Activated CD8-positive, alpha-beta T cell treated with anti-CD3 and anti-CD28 coated beads, Interleukin-2, amount 10 ng/mL, durations not matched to agents 7 days and 5 days (primary cell): Measurements from ENCODE around the gene EIF2A. TPM values are rescaled to one million over a fixed set of nuclear protein-coding genes. Genes with fewer than 3 reads are reported as not detected.
"Not testable (repeated sequence)": the region's sequence is repeated elsewhere in the genome, so short reads cannot be mapped to it uniquely, and the experiment has no call there.

Experiments
- ATAC-seq: fragments of 150-1000 bp; cut with Tn5 transposase; one replicate; pipeline ENCODE4 v1.10.0; 2021; ENCODE audit warnings: moderate library complexity
- CTCF ChIA-PET: fragments of 350-600 bp; sonication (Branson Sonifier 250); formaldehyde crosslinking; loops from one replicate; lab custom pipeline; 2021; ENCODE audit warnings: antibody characterized with exemption; lab: Charles Lee
- POLR2A ChIA-PET: fragments of 350-600 bp; sonication (Branson Sonifier 250); formaldehyde crosslinking; loops from one replicate; lab custom pipeline; 2021; ENCODE audit warnings: antibody characterized with exemption; lab: Charles Lee
- DNase-seq: peaks from one replicate; pipeline ENCODE4 v3.0.0-alpha.2; 2020
- H3K27ac Mint-ChIP-seq: one replicate; pipeline ENCODE4 v1.8.0; 2021; ENCODE audit warnings: mild to moderate bottlenecking, mixed read lengths
- H3K27me3 Mint-ChIP-seq: one replicate; pipeline ENCODE4 v1.8.0; 2021; ENCODE audit warnings: low read depth, mixed read lengths
- H3K36me3 Mint-ChIP-seq: one replicate; pipeline ENCODE4 v1.8.0; 2021; ENCODE audit warnings: low read depth, mixed read lengths
- H3K4me1 Mint-ChIP-seq: one replicate; pipeline ENCODE4 v1.8.0; 2021; ENCODE audit warnings: low read depth, mixed read lengths
- H3K4me3 Mint-ChIP-seq: one replicate; pipeline ENCODE4 v1.8.0; 2021; ENCODE audit warnings: mild to moderate bottlenecking, mixed read lengths
- H3K9me3 Mint-ChIP-seq: one replicate; pipeline ENCODE4 v1.8.0; 2022; ENCODE audit warnings: mixed read lengths; ENCODE audit not compliant: insufficient read depth
- total RNA-seq, 2 experiments: library from RNA; stranded (reverse); gene quantifications; one replicate each; pipeline ENCODE4 v1.2.3, GENCODE V29; 2021

Gene EIF2A
- total RNA-seq, 2 experiments from 2014 or later: 77.0 to 89.0 TPM

GRCh38 chr3:150581174-150581573 lies 34.6 kb downstream of the EIF2A start:
- no peaks in the 10 kb centered on the region for H3K27me3 Mint-ChIP-seq
- POLR2A ChIA-PET: no interaction called here
- DNase-seq (no peak), ATAC-seq (no peak)
- CTCF ChIA-PET: interaction anchor here (0.7 kb wide), 1 partner anchor 12 kb away, joined by 7 read pairs; no protein-coding TSS in a partner anchor
- H3K9me3 Mint-ChIP-seq: no peaks in the 10 kb centered on the region
- H3K36me3 Mint-ChIP-seq: peaks cover 62% of the 10 kb centered on the region
- H3K4me3 Mint-ChIP-seq: no peak overlapping the region
- H3K4me1 Mint-ChIP-seq: peaks cover 19% of the 10 kb centered on the region
- no peak overlapping the region for H3K27ac Mint-ChIP-seq

GRCh38 chr3:150582620-150583019 lies 36.0 kb downstream of the EIF2A start:
- peaks cover 14% of the 10 kb centered on the region for H3K4me1 Mint-ChIP-seq
- DNase-seq (no peak), ATAC-seq (no peak)
- H3K27ac Mint-ChIP-seq: peak overlapping the region; percentile 12
- H3K36me3 Mint-ChIP-seq: peaks cover 52% of the 10 kb centered on the region
- H3K4me3 Mint-ChIP-seq: no peak overlapping the region
- ChIA-PET CTCF (interaction anchor here (0.8 to 1.5 kb wide), 4 partner anchors 10 to 123 kb away, joined by 3 to 5 read pairs (median 4); no protein-coding TSS in a partner anchor), POLR2A (interaction anchor here (0.6 to 4.4 kb wide), 2 partner anchors 20 to 181 kb away, joined by 4 to 24 read pairs; partner anchors contain the start of gene SELENOT)
- no peaks in the 10 kb centered on the region for H3K27me3 Mint-ChIP-seq
- no peaks in the 10 kb centered on the region for H3K9me3 Mint-ChIP-seq

GRCh38 chr3:150583028-150583427 lies 36.4 kb downstream of the EIF2A start:
- ATAC-seq: no peak
- Mint-ChIP-seq H3K4me1 (peaks cover 11% of the 10 kb centered on the region), H3K4me3 (no peak overlapping the region), H3K36me3 (peaks cover 48% of the 10 kb centered on the region), H3K9me3 (no peaks in the 10 kb centered on the region), H3K27me3 (no peaks in the 10 kb centered on the region), H3K27ac (no peak overlapping the region)
- CTCF ChIA-PET: interaction anchor here (0.8 to 1.5 kb wide), 3 partner anchors 9 to 123 kb away, joined by 3 to 5 read pairs (median 4); no protein-coding TSS in a partner anchor
- no peak for DNase-seq
- POLR2A ChIA-PET: interaction anchor here (0.6 to 4.4 kb wide), 2 partner anchors 20 to 181 kb away, joined by 4 to 24 read pairs; partner anchors contain the start of gene SELENOT

GRCh38 chr3:150588027-150588830 lies 41.6 kb downstream of the EIF2A start:
- no peak overlapping the region for H3K27ac Mint-ChIP-seq
- H3K4me3 Mint-ChIP-seq: no peak overlapping the region
- ChIA-PET CTCF (interaction anchor here (1.4 kb wide), 1 partner anchor 34 kb away, joined by 3 read pairs; no protein-coding TSS in a partner anchor), POLR2A (interaction anchor here (0.6 to 2.5 kb wide), 3 partner anchors 15 to 175 kb away, joined by 3 to 18 read pairs (median 3); partner anchors contain the start of gene SELENOT)
- ATAC-seq (no peak), DNase-seq (no peak)
- peaks cover 29% of the 10 kb centered on the region for H3K36me3 Mint-ChIP-seq
- peaks cover 6% of the 10 kb centered on the region for H3K4me1 Mint-ChIP-seq
- no peaks in the 10 kb centered on the region for H3K9me3 Mint-ChIP-seq
- no peaks in the 10 kb centered on the region for H3K27me3 Mint-ChIP-seq

GRCh38 chr3:150589759-150590158 lies 43.2 kb downstream of the EIF2A start:
- Mint-ChIP-seq H3K9me3 (no peaks in the 10 kb centered on the region), H3K27me3 (no peaks in the 10 kb centered on the region), H3K27ac (no peak overlapping the region), H3K4me3 (no peak overlapping the region), H3K4me1 (peaks cover 6% of the 10 kb centered on the region), H3K36me3 (peaks cover 24% of the 10 kb centered on the region)
- DNase-seq (no peak), ATAC-seq (no peak)
- CTCF ChIA-PET: interaction anchor here (0.8 to 1.1 kb wide), 2 partner anchors 9 to 23 kb away, joined by 3 read pairs; no protein-coding TSS in a partner anchor
- POLR2A ChIA-PET: interaction anchor here (2.5 kb wide), 1 partner anchor 13 kb away, joined by 18 read pairs; the partner anchor contains the start of gene SELENOT

GRCh38 chr3:150594150-150594549 lies 47.6 kb downstream of the EIF2A start:
- no peak overlapping the region for H3K27ac Mint-ChIP-seq
- CTCF ChIA-PET: interaction anchor here (0.6 to 1.9 kb wide), 3 partner anchors 13 to 169 kb away, joined by 3 to 7 read pairs (median 5); no protein-coding TSS in a partner anchor
- DNase-seq (no peak), ATAC-seq (no peak)
- peaks cover 5% of the 10 kb centered on the region for H3K36me3 Mint-ChIP-seq
- no peaks in the 10 kb centered on the region for H3K9me3 Mint-ChIP-seq
- peaks cover 10% of the 10 kb centered on the region for H3K4me1 Mint-ChIP-seq
- POLR2A ChIA-PET: interaction anchor here (2.2 kb wide), 1 partner anchor 9 kb away, joined by 19 read pairs; the partner anchor contains the start of gene SELENOT
- H3K4me3 Mint-ChIP-seq: no peak overlapping the region
- no peaks in the 10 kb centered on the region for H3K27me3 Mint-ChIP-seq

- ChIA-PET CTCF (no interaction called here), POLR2A (interaction anchor here (1.4 kb wide), 1 partner anchor 51 kb away, joined by 4 read pairs; the partner anchor contains the start of genes EIF2A and SERP1)
- no peaks in the 10 kb centered on the region for H3K27me3 Mint-ChIP-seq
Observed at GRCh38 chr3:150597646-150598045, 51.1 kb downstream of the EIF2A start.

GRCh38 chr3:150599611-150600297 lies 53.2 kb downstream of the EIF2A start:
- Mint-ChIP-seq H3K36me3 (peaks cover 31% of the 10 kb centered on the region), H3K27ac (no peak overlapping the region), H3K27me3 (no peaks in the 10 kb centered on the region), H3K4me3 (no peak overlapping the region), H3K9me3 (no peaks in the 10 kb centered on the region), H3K4me1 (peaks cover 37% of the 10 kb centered on the region)
- ChIA-PET POLR2A (no interaction called here), CTCF (no interaction called here)
- DNase-seq (no peak), ATAC-seq (no peak)

More at GRCh38 chr3:150597646-150598045, 51.1 kb downstream of the EIF2A start:
- ATAC-seq: no peak
- H3K36me3 Mint-ChIP-seq: peaks cover 25% of the 10 kb centered on the region
- H3K9me3 Mint-ChIP-seq: no peaks in the 10 kb centered on the region
- no peak overlapping the region for H3K4me3 Mint-ChIP-seq
- H3K27ac Mint-ChIP-seq: no peak overlapping the region
- peaks cover 35% of the 10 kb centered on the region for H3K4me1 Mint-ChIP-seq
- DNase-seq: no peak

GRCh38 chr3:150600647-150601530 lies 54.3 kb downstream of the EIF2A start:
- ATAC-seq, DNase-seq, POLR2A ChIA-PET, H3K9me3 Mint-ChIP-seq, H3K4me3 Mint-ChIP-seq, H3K27ac Mint-ChIP-seq, H3K27me3 Mint-ChIP-seq, CTCF ChIA-PET: not testable (repeated sequence)
- peaks cover 35% of the 10 kb centered on the region for H3K36me3 Mint-ChIP-seq
- H3K4me1 Mint-ChIP-seq: peaks cover 43% of the 10 kb centered on the region

- CTCF ChIA-PET: interaction anchor here (0.5 to 1.8 kb wide), 7 partner anchors 10 to 315 kb away, joined by 3 to 5 read pairs (median 3); partner anchors contain the start of gene SIAH2
- Mint-ChIP-seq H3K9me3 (no peaks in the 10 kb centered on the region), H3K27me3 (no peaks in the 10 kb centered on the region), H3K4me1 (peaks cover 59% of the 10 kb centered on the region), H3K36me3 (peaks cover 46% of the 10 kb centered on the region), H3K27ac (peak overlapping the region; percentile 99), H3K4me3 (peak overlapping the region; percentile 92)
- ATAC-seq: no peak
- no peak for DNase-seq
- POLR2A ChIA-PET: interaction anchor here (0.6 to 3.5 kb wide), 33 partner anchors 9 to 605 kb away, joined by 3 to 43 read pairs (median 5); partner anchors contain the start of genes EIF2A, ERICH6, SERP1 and SIAH2
Observed at GRCh38 chr3:150602426-150603152, 56.0 kb downstream of the EIF2A start.
